SU-DHL-6 (cell line): ENCODE measurements around the gene GRID2.

Experiments
- H2AFZ ChIP-seq: fragments of 200-600 bp; sonication (generic); 2 replicates; pipeline ENCODE4 v1.6.1; 2014; ENCODE audit warnings: low read depth, mild to moderate bottlenecking, moderate library complexity, mixed read lengths, antibody characterized with exemption, low read length; ENCODE audit not compliant: severe bottlenecking
- H3F3A ChIP-seq: fragments of 200-600 bp; shearing (Covaris generic); 2 replicates; pipeline ENCODE4 v1.6.0; 2016; ENCODE audit warnings: antibody characterized with exemption, mild to moderate bottlenecking; ENCODE audit not compliant: insufficient read depth
- H3K27ac ChIP-seq: fragments of 200-600 bp; sonication (generic); 2 replicates; pipeline ENCODE4 v1.5.1; 2016; ENCODE audit warnings: low read depth, mild to moderate bottlenecking, low read length, moderate library complexity, mixed read lengths
- H3K27me3 ChIP-seq: fragments of 200-600 bp; sonication (generic), shearing (Covaris generic); 2 replicates; pipeline ENCODE4 v1.6.0; 2014; ENCODE audit warnings: mild to moderate bottlenecking, low read length
- H3K36me3 ChIP-seq: fragments of 200-600 bp; sonication (generic); 2 replicates; pipeline ENCODE4 v1.6.1; 2014; ENCODE audit warnings: mild to moderate bottlenecking, low read length, mixed read lengths
- H3K4me2 ChIP-seq: fragments of 300-600, 200-600 bp; shearing (Covaris generic), sonication (generic); 2 replicates; pipeline ENCODE4 v1.6.0; 2014; ENCODE audit warnings: low read length, low read depth, mild to moderate bottlenecking; ENCODE audit not compliant: poor library complexity, severe bottlenecking
- H3K4me3 ChIP-seq: fragments of 200-600 bp; sonication (generic); 2 replicates; pipeline ENCODE4 v1.5.1; 2014; ENCODE audit warnings: antibody characterized with exemption, low read length, mild to moderate bottlenecking, mixed read lengths; ENCODE audit not compliant: insufficient read depth, poor library complexity, severe bottlenecking
- H3K79me2 ChIP-seq: fragments of 200-600 bp; sonication (generic); 2 replicates; pipeline ENCODE4 v1.6.1; 2014; ENCODE audit warnings: mild to moderate bottlenecking, low read length, moderate library complexity; ENCODE audit not compliant: insufficient read depth
- H3K9ac ChIP-seq: fragments of 200-600 bp; sonication (generic); 2 replicates; pipeline ENCODE4 v1.7.0; 2014; ENCODE audit warnings: mild to moderate bottlenecking, low read length
- H3K9me2 ChIP-seq: fragments of 200-600 bp; sonication (generic); replicated peaks from 2 replicates; pipeline ENCODE4 v1.6.1; 2014; ENCODE audit warnings: low read length; ENCODE audit not compliant: insufficient read depth
- H3K9me3 ChIP-seq: fragments of 200-600 bp; sonication (generic); 2 replicates; pipeline ENCODE4 v1.6.1; 2014; ENCODE audit warnings: low read length, mixed read lengths; ENCODE audit not compliant: insufficient read depth
- H4K20me1 ChIP-seq: fragments of 200-600 bp; sonication (generic); 2 replicates; pipeline ENCODE4 v1.6.1; 2014; ENCODE audit warnings: low read depth, mild to moderate bottlenecking, antibody characterized with exemption, low read length, moderate library complexity, mixed read lengths
- EZH2phosphoT487 ChIP-seq: fragments of 200-600 bp; sonication (generic), shearing (Covaris generic); conservative IDR thresholded peaks from 2 replicates; pipeline ENCODE4 v1.6.1; 2018; ENCODE audit warnings: mild to moderate bottlenecking, antibody characterized with exemption, low read length, moderate library complexity, mixed read lengths
- TF ChIP-seq, protein P1 (sequence below): fragments of 200-600 bp; sonication (generic); IDR thresholded peaks from one replicate; pipeline ENCODE4 v1.5.1; 2017; ENCODE audit warnings: antibody characterized with exemption, mild to moderate bottlenecking, low read length, moderate library complexity; ENCODE audit not compliant: insufficient read depth, poor library complexity, severe bottlenecking

GRID2 gene

DNA sequence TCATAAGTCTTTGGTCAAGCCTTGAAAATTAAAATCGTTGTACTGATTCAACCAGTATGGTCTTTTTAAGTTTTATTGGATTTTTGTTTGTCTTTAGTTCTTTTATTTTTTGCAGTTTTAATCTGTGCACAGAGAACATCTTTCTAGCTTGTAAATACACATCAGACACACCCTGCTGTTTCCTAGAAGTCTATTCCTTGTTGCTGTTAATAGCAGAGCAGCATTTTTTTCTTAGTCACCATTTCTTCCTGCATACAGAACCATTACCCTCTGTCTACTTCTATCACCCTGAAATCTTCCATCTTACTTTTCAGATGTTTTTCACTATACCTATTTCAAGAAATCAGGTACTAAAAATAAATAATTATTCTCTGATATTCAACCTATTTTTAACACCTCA is 375.4 kb downstream of the GRID2 start:
- TF ChIP-seq EZH2phosphoT487: no peak
- TF ChIP-seq, protein P1, sequence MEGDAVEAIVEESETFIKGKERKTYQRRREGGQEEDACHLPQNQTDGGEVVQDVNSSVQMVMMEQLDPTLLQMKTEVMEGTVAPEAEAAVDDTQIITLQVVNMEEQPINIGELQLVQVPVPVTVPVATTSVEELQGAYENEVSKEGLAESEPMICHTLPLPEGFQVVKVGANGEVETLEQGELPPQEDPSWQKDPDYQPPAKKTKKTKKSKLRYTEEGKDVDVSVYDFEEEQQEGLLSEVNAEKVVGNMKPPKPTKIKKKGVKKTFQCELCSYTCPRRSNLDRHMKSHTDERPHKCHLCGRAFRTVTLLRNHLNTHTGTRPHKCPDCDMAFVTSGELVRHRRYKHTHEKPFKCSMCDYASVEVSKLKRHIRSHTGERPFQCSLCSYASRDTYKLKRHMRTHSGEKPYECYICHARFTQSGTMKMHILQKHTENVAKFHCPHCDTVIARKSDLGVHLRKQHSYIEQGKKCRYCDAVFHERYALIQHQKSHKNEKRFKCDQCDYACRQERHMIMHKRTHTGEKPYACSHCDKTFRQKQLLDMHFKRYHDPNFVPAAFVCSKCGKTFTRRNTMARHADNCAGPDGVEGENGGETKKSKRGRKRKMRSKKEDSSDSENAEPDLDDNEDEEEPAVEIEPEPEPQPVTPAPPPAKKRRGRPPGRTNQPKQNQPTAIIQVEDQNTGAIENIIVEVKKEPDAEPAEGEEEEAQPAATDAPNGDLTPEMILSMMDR: no peak
- no peak overlapping the region for H3K27ac ChIP-seq
- H3K79me2 ChIP-seq: no peaks in the 10 kb centered on the region
- H3K9me2 ChIP-seq: no peaks in the 10 kb centered on the region
- no peak overlapping the region for H2AFZ ChIP-seq
- no peak overlapping the region for H3K9ac ChIP-seq
- H3K36me3 ChIP-seq: no peaks in the 10 kb centered on the region
- no peaks in the 10 kb centered on the region for H3F3A ChIP-seq
- no peak overlapping the region for H3K4me3 ChIP-seq
- H3K9me3 ChIP-seq: no peaks in the 10 kb centered on the region
- H3K4me2 ChIP-seq: no peak overlapping the region
- no peaks in the 10 kb centered on the region for H4K20me1 ChIP-seq
- H3K27me3 ChIP-seq: no peaks in the 10 kb centered on the region

DNA sequence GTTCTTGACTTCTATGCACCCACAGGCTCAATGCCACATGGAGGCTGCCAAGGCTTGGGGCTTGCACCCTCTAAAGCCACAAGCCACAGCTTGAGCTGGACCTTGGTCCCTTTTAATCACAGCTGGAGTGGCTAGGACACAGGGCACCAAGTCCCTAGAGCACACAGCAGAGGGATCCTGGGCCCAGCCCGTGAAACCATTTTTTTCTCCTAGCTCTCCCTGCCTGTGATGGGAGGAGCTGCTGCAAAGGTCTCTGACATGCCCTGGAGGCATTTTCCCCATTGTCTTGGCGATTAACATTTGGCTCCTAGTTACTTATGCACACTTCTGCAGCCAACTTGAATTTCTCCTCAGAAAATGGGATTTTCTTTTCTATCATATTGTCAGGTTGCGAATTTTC is 410.9 kb downstream of the GRID2 start:
- Histone ChIP-seq H3F3A (no peaks in the 10 kb centered on the region), H3K36me3 (no peaks in the 10 kb centered on the region), H3K4me2 (no peak overlapping the region), H3K4me3 (no peak overlapping the region), H4K20me1 (no peaks in the 10 kb centered on the region), H3K27me3 (no peaks in the 10 kb centered on the region), H3K9ac (no peak overlapping the region), H2AFZ (no peak overlapping the region), H3K27ac (no peak overlapping the region), H3K79me2 (no peaks in the 10 kb centered on the region), H3K9me2 (no peaks in the 10 kb centered on the region), H3K9me3 (no peaks in the 10 kb centered on the region)
- TF ChIP-seq, protein P1: no peak

DNA sequence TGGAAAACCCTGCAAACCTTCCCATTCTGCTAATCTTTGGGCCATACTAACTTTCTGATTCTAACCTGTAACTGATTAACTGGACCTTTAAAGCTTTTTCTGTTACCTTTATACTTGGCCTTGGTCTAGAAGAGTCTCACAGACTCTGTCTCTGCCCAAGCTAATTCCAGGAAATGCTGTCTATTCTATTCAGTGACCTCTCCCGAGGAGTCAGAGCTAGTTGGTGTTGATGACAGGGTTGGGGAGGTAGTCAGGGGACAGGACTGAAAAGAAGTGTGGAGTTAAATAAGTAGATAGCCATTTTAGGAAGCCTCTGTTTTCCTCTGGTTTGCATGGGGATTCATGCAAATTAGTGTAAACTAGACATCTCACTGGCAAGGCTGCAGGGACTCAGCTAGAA is 429.5 kb downstream of the GRID2 start:
- no peaks in the 10 kb centered on the region for H3K27me3 ChIP-seq
- no peaks in the 10 kb centered on the region for H3F3A ChIP-seq
- H3K9me3 ChIP-seq: no peaks in the 10 kb centered on the region
- H3K4me3 ChIP-seq: no peak overlapping the region
- no peak for TF ChIP-seq EZH2phosphoT487
- TF ChIP-seq, protein P1: no peak
- H3K27ac ChIP-seq: no peak overlapping the region
- H2AFZ ChIP-seq: no peak overlapping the region
- no peaks in the 10 kb centered on the region for H3K79me2 ChIP-seq
- H4K20me1 ChIP-seq: no peaks in the 10 kb centered on the region
- H3K4me2 ChIP-seq: no peak overlapping the region
- no peaks in the 10 kb centered on the region for H3K36me3 ChIP-seq
- H3K9ac ChIP-seq: no peak overlapping the region
- no peaks in the 10 kb centered on the region for H3K9me2 ChIP-seq
